Smooth muscle cell of the umbilical artery (primary cell): ENCODE measurements around the gene RGS4. TPM values are rescaled to one million over a fixed set of nuclear protein-coding genes. Genes with fewer than 3 reads are reported as not detected.

Experiments used
- total RNA-seq: library from RNA; depleted of rRNA; stranded (reverse); fragments of >200 nt; gene quantifications from 2 replicates; pipeline ENCODE4 v1.2.3, GENCODE V29; 2014

RGS4 gene
- total RNA-seq = 173 and 822 TPM in 2 replicates

GRCh38 chr1:163069142-163069541 lies at the start of gene RGS4:
RGS4 (plus strand) TSS chr1:163069361; CDS start chr1:163069485, 124 bp downstream.

Other genes with a start within 250 kb of the RGS4 start
- gene CCDC190, start 208.2 kb upstream of the RGS4 start, total RNA-seq = 0.23 TPM in 1 of 2 replicates, not detected in the other
- 11.0 and 33.9 TPM in 2 replicates for gene RGS5, start 133.6 kb downstream of the RGS4 start, total RNA-seq